HG03565 (cell line): Measurements from ENCODE around the gene AOX1.
"Not testable (repeated sequence)": the region's sequence is repeated elsewhere in the genome, so short reads cannot be mapped to it uniquely, and the experiment has no call there.

Experiments
- ATAC-seq: cut with Tn5 transposase; IDR thresholded peaks from one replicate; pipeline ENCODE4 v1.9.1; 2021; ENCODE audit warnings: mild to moderate bottlenecking, moderate library complexity; ENCODE audit not compliant: unreplicated experiment

The AOX1 gene

DNA sequence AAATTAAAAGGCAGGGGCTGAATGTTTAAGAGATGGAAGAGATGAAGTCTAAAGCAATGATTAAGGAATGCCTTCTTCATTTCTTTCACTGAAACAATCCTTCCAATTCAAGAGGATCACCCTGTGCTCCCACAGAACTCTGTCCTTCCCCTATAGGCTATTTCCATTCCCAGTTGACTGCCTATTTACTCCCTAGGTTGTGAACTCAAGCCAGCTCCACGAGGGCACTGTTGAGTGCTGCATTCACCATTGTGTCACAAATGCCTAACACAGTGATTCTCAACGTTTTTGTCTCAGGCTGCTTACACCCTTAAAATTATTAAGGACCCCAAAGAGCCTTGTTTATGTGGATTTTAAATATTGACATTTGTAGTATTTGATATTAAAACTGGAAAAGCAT lies 112.4 kb downstream of the AOX1 start:
- no peak for ATAC-seq

- ATAC-seq: no peak
Observed at GRCh38 chr2:200699310-200699709, 113.5 kb downstream of the AOX1 start.

DNA sequence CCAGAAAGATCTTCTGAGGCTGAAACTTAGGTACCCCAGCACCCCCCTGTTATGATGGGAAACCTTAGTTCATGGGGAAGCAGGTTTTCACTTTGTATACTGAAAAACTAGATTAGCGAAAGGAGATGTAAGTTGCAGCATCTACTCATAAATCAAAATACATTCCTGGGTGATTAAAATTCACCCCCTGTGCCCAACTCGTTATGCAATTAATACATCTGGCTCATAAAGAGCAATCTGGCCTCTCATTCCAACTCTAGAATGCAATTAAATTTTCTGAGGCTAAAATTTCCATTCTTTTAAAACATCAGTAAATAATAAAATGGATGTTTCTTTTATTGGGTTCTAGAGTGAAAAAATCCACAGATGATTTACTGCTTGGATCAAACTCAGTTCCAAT lies 115.0 kb downstream of the AOX1 start:
- no peak for ATAC-seq

DNA sequence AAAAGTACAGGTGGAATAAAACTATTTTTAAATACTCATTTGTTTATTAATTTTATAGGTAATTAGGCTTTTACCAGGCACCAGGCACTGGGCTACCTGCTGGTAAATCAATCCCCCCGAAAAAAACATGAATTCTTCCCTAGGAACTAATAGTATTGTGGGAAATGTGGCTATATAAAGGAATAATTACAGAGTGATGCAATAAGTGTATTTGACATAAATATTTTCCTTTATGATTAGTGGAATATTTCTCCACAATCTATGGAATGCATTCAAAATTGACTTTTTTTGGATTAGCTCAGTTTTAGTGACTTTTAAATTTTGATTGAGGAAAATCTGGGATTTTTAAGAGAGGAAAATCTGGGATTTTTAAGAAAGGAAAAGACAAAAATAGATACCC lies 116.2 kb downstream of the AOX1 start:
- no peak for ATAC-seq

DNA sequence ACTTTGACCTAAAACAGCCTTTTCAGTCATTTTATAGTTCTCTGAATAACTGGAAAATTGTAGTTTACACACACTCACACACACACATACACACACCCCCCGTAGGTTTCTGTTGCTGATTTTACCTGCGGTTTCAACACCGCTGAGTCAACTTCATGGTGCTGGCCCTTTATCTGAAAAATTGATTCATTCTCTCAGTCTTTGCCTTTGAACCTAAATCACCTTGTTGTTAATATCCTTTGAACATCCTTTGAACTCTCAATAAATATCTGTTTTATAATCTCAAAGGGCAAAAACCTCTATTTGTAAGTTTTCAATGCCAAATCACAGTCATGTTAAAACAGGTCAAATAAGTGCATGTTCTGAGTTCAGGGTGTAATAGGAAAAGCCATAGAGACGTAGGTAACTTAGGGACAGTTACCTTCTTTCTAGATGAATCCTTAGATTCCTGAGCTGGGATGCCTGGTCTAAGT lies 116.9 kb downstream of the AOX1 start:
- ATAC-seq: no peak

- ATAC-seq: no peak
Observed at GRCh38 chr2:200703127-200703925, 117.5 kb downstream of the AOX1 start.

GRCh38 chr2:200703926-200704637 lies 118.3 kb downstream of the AOX1 start:
- no peak for ATAC-seq

DNA sequence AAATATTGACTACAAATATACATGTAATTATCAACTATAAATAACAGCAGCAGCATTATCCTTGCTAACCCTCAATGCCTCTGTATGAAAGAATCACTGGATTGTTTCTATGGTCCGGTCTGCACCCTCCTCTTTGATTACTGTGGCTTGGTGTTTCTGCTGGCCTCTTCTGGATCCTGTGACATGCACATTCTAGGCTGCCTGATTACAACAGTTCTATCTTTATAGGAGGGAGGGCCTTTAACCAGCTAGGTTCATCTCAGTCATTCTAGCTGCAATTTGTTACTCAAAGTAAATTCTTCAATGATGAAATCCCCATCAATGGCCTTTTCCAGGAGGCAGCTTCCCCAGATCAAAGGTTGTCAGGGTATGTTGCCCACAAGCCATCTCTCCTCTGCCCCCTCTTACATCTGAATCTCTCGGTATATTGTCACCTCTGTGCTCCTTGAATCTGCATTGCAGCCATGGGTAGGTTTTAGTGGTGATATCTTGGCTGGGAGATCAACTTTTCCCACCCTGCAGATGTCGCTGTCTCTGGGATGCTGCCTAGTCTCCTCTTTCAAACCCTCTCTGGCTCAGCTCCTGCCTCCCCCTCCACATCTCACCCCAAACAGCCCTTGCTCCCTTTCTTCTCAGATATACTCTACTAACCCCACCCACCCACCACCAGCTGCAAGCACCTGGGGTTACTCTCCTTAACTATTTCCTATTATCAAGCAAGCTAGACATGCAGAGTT lies 119.7 kb downstream of the AOX1 start:
- no peak for ATAC-seq

- ATAC-seq: no peak
Observed at GRCh38 chr2:200708943-200709342, 123.1 kb downstream of the AOX1 start.

DNA sequence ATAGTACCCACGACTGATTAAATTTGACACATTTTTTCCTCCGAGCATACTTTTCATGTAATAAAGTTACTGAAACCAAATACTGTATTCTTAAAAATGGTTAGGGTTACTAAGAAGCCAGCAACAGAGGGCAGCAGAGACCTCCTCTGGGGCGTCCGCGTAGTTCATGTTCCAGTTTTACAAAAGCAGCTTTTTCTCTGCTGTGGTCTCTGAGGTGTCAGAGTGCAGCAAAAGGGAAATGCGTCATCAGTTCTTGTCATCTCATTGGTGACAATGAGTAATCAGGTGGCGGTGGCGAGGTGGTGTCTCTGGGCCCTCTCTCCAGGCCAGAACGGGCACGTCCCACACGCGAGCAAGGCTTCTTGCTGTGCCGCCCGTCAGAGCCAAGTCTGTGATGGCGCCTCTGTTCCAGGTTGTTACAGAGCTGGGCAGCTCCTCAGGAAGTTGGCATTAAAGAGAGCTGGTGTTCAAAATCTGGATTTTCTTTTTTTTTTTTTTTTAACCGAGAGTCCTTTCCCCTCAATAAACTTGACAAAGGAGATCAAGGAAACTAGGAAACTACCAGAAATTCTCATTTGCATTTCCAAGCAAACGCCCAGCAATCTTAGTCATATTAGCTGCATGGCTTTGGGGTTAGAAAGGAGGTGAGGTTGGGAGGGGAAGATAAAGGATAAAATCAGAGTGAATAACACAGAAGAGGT lies 127.3 kb downstream of the AOX1 start:
- peak; percentile 99 for ATAC-seq

GRCh38 chr2:200713704-200714064 lies 127.9 kb downstream of the AOX1 start:
- no peak for ATAC-seq

GRCh38 chr2:200715014-200715413 lies 129.2 kb downstream of the AOX1 start:
- not testable (repeated sequence) for ATAC-seq

- ATAC-seq: no peak
Observed at GRCh38 chr2:200716386-200716785, 130.6 kb downstream of the AOX1 start.
